Fibroblast of lung (primary cell): ENCODE results near the gene KCNQ2. TPM values are rescaled to one million over a fixed set of nuclear protein-coding genes. Genes with fewer than 3 reads are reported as not detected.

Experiments
- DNase-seq, 2 donors: peaks; one replicate each; pipeline versions ENCODE4 v3.0.0 to v3.0.0-alpha.2; 2010; ENCODE audit warnings: low read depth in 2 of 2
- H2AFZ ChIP-seq: 2 replicates; pipeline ENCODE4 v1.5.1; 2012; ENCODE audit warnings: low read length, control low read depth, inconsistent platforms
- H3K27ac ChIP-seq: 2 replicates; pipeline ENCODE4 v1.5.1; 2011; ENCODE audit warnings: low read length, control low read depth; ENCODE audit not compliant: insufficient read depth
- H3K27me3 ChIP-seq: 2 replicates; pipeline ENCODE4 v1.5.1; 2011; ENCODE audit warnings: mild to moderate bottlenecking, low read length; ENCODE audit not compliant: control insufficient read depth, insufficient read depth
- H3K36me3 ChIP-seq: 2 replicates; pipeline ENCODE4 v1.5.1; 2011; ENCODE audit warnings: low read length; ENCODE audit not compliant: control insufficient read depth, insufficient read depth
- H3K4me1 ChIP-seq: 2 replicates; pipeline ENCODE4 v1.5.1; 2011; ENCODE audit warnings: low read length; ENCODE audit not compliant: control insufficient read depth, insufficient read depth; ENCODE audit errors: extremely low read depth
- H3K4me2 ChIP-seq: 2 replicates; pipeline ENCODE4 v1.5.1; 2011; ENCODE audit warnings: low read length, control low read depth; ENCODE audit not compliant: insufficient read depth; ENCODE audit errors: extremely low read depth
- H3K4me3 ChIP-seq, 4 experiments: fragments of 200-600 bp in 1 of 4; sonication (generic) in 1 of 4; replicated peaks in 1 of 4; 2 replicates each; pipeline ENCODE4 v1.5.1; 2011 to 2016; ENCODE audit warnings: low read length in 4 of 4, low read depth in 3 of 4, mild to moderate bottlenecking in 3 of 4, control low read depth in 2 of 4, inconsistent platforms in 1 of 4, mixed read lengths in 1 of 4; ENCODE audit not compliant: insufficient read depth in 1 of 4; ENCODE audit errors: control extremely low read depth in 1 of 4
- H3K79me2 ChIP-seq: 2 replicates; pipeline ENCODE4 v1.5.1; 2012; ENCODE audit warnings: mild to moderate bottlenecking, low read length, inconsistent platforms; ENCODE audit not compliant: control insufficient read depth, insufficient read depth
- H3K9ac ChIP-seq: 2 replicates; pipeline ENCODE4 v1.5.1; 2011; ENCODE audit warnings: mild to moderate bottlenecking, low read length, control low read depth; ENCODE audit not compliant: insufficient read depth
- H3K9me3 ChIP-seq: 2 replicates; pipeline ENCODE4 v1.5.1; 2012; ENCODE audit warnings: low read depth, low read length; ENCODE audit not compliant: control insufficient read depth, insufficient read depth
- H4K20me1 ChIP-seq: 2 replicates; pipeline ENCODE4 v1.5.1; 2011; ENCODE audit warnings: low read length; ENCODE audit not compliant: control insufficient read depth, insufficient read depth; ENCODE audit errors: extremely low read depth
- EZH2 ChIP-seq: IDR thresholded peaks from 2 replicates; pipeline ENCODE4 v1.5.1; 2012; ENCODE audit warnings: low read length, control low read depth, mild to moderate bottlenecking; ENCODE audit errors: missing control alignments
- polyA plus RNA-seq, 2 donors: library from polyadenylated mRNA; depleted of rRNA in 1 of 2; stranded (reverse) in 1 of 2; unstranded in 1 of 2; fragments of >200 nt; gene quantifications; 2 replicates each; pipeline ENCODE4 v1.2.1, GENCODE V29; 2011 to 2012; ENCODE audit warnings: missing spikeins in 1 of 2
- total RNA-seq: library from RNA; depleted of rRNA; stranded (reverse); fragments of >200 nt; gene quantifications from 2 replicates; pipeline ENCODE4 v1.2.1, GENCODE V29; 2014
- TF ChIP-seq, protein P1 (sequence below), 2 donors: IDR thresholded peaks in 1 of 2; conservative IDR thresholded peaks in 1 of 2; 1 replicate in 1 of 2; 2 replicates in 1 of 2; pipeline ENCODE4 v1.5.1; 2011 to 2012; ENCODE audit warnings: low read length in 2 of 2, control low read depth in 1 of 2, inconsistent platforms in 1 of 2, low read depth in 1 of 2, mild to moderate bottlenecking in 1 of 2

Gene KCNQ2
- total and polyA plus RNA-seq, 2 donors (not counting 1 experiment from before 2014, with no cell fraction given) = not detected

DNA sequence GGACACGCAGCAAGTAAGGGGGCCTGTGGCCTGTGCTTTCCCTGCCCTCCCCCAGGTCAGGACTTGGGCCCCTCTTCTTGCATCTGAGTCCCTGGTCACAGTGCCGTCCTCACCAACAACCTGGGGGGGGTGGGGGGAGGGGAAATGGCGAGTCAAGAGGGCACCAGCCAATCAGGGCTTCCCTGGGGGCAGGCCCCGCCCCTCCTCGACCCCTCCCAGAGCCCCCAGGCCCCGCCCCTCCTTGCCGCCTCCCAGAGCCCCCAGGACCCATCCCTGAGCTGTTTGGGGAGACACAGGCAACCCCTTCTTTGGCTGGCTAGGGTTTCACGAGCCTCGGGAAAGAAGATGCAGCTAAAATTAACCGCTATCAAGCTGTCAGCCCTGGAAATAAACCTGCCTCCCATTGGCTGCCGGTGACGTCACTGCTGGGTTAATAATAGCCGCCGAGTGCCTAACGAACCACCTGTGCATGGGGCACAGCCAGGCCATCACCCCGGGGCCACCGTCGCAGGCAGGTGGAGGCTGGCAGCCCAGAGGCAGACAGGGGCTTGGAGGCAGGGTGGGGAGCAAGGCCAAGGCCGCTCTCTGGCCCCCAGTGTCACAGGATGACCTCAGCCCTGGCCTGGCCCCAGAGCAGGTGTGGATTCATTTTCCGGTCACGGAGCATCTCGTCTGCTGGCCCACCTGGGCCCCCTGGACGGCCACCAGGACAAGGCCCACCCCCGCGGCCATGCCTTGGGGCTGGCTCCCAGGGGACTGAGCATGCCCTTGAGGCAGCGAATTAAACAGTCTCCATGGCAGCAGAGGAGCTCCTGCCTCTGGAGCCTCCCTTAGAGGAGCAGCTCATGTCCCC is 29.6 kb upstream of the KCNQ2 start:
- H3K9me3 ChIP-seq = no peaks in the 10 kb centered on the region
- H3K27me3 ChIP-seq = peaks cover 6% of the 10 kb centered on the region
- no peak overlapping the region for H3K27ac ChIP-seq
- H3K4me1 ChIP-seq = no peaks in the 10 kb centered on the region
- H3K4me3 ChIP-seq = no peak overlapping the region
- H3K9ac ChIP-seq = no peak overlapping the region
- H4K20me1 ChIP-seq = no peaks in the 10 kb centered on the region
- H3K4me2 ChIP-seq = no peak overlapping the region
- no peak overlapping the region for H2AFZ ChIP-seq
- no peak for TF ChIP-seq EZH2
- TF ChIP-seq, protein P1, sequence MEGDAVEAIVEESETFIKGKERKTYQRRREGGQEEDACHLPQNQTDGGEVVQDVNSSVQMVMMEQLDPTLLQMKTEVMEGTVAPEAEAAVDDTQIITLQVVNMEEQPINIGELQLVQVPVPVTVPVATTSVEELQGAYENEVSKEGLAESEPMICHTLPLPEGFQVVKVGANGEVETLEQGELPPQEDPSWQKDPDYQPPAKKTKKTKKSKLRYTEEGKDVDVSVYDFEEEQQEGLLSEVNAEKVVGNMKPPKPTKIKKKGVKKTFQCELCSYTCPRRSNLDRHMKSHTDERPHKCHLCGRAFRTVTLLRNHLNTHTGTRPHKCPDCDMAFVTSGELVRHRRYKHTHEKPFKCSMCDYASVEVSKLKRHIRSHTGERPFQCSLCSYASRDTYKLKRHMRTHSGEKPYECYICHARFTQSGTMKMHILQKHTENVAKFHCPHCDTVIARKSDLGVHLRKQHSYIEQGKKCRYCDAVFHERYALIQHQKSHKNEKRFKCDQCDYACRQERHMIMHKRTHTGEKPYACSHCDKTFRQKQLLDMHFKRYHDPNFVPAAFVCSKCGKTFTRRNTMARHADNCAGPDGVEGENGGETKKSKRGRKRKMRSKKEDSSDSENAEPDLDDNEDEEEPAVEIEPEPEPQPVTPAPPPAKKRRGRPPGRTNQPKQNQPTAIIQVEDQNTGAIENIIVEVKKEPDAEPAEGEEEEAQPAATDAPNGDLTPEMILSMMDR (conservative IDR thresholded peaks at IDR 0.05 in 1 of 2, IDR thresholded peaks at IDR 0.05 in 1 of 2; ENCODE audit: low read depth in 1 of 2, low read length in 2 of 2) = no peak
- no peaks in the 10 kb centered on the region for H3K36me3 ChIP-seq
- no peak for DNase-seq
- no peaks in the 10 kb centered on the region for H3K79me2 ChIP-seq

DNA sequence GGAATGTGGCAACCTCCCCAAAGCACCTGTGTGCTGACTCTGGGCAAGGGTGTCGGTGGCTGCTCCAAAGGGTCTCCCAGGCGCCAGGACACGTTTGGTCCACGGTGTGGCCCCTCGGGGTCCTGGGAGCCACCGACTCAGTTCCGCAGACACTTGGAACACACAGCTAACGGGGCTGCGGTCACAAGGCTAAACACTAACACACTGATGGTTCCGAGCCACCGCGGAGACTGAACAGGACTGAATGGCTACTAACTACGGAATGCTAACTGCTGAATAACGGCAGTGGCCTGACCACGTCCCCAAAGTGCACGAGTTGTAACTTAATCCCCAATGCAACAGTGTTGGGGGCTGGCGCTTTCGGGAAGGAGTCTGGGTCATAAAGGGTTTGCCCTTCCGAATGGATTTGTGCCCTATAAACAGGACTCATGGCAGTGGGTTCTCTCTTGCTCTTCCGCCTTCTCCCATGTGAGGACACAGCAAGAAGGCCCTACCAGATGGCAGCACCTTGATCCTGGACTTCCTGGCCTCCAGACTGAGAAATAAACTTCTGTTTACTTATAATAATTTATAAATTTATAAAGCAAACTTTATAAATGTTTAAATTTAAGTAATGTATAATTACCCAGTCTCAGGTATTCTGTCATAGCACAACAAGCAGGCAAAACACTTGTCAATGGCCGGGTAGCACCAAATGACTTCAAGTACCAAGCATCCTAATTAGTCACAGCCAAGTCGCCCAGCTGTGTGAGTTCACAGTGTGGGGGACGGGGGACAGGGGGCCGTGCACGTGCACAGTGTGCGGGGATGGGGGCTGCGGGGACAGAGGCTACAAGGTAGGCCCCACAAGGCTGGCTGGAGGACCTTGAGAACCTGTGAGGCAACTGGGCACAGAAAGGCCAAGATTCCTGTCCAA is 28.7 kb upstream of the KCNQ2 start:
- TF ChIP-seq, protein P1 (conservative IDR thresholded peaks at IDR 0.05 in 1 of 2, IDR thresholded peaks at IDR 0.05 in 1 of 2; ENCODE audit: low read depth in 1 of 2, low read length in 2 of 2) = no peak
- TF ChIP-seq EZH2 = no peak
- H2AFZ ChIP-seq = no peak overlapping the region
- no peaks in the 10 kb centered on the region for H3K79me2 ChIP-seq
- H3K4me2 ChIP-seq = no peak overlapping the region
- no peak overlapping the region for H3K27ac ChIP-seq
- no peak overlapping the region for H3K9ac ChIP-seq
- DNase-seq = no peak
- peaks cover 6% of the 10 kb centered on the region for H3K27me3 ChIP-seq
- no peak overlapping the region for H3K4me3 ChIP-seq
- no peaks in the 10 kb centered on the region for H3K4me1 ChIP-seq
- H3K36me3 ChIP-seq = no peaks in the 10 kb centered on the region
- no peaks in the 10 kb centered on the region for H4K20me1 ChIP-seq
- no peaks in the 10 kb centered on the region for H3K9me3 ChIP-seq
